Cardiac muscle cell (in vitro differentiated cells and primary cell): ENCODE measurements around the gene OSBPL5. TPM values are rescaled to one million over a fixed set of nuclear protein-coding genes. Genes with fewer than 3 reads are reported as not detected.

Experiments
- DNase-seq, 2 donors: peaks; one replicate each; pipeline versions ENCODE4 v3.0.0 to v3.0.0-alpha.2; 2010 to 2017; ENCODE audit warnings: low read depth in 1 of 2, low spot score in 1 of 2
- H3K27ac ChIP-seq: fragments of 200-600 bp; sonication (generic); 2 replicates; pipeline ENCODE4 v1.5.1; 2016
- H3K27me3 ChIP-seq: fragments of 200-600 bp; sonication (generic); 2 replicates; pipeline ENCODE4 v1.6.0; 2016; ENCODE audit warnings: control low read depth
- H3K36me3 ChIP-seq: fragments of 200-600 bp; sonication (generic); 2 replicates; pipeline ENCODE4 v1.5.1; 2016; ENCODE audit warnings: control low read depth
- H3K4me1 ChIP-seq: fragments of 200-600 bp; sonication (generic); 2 replicates; pipeline ENCODE4 v1.8.1; 2017; ENCODE audit warnings: low read depth, mild to moderate bottlenecking, mixed run types
- H3K4me3 ChIP-seq: fragments of 200-600 bp; sonication (generic); 2 replicates; pipeline ENCODE4 v1.5.1; 2016; ENCODE audit warnings: mild to moderate bottlenecking
- H3K9me3 ChIP-seq: fragments of 200-600 bp; sonication (generic); 2 replicates; pipeline ENCODE4 v1.5.1; 2017; ENCODE audit warnings: low read depth, mild to moderate bottlenecking, control low read depth
- CTCF ChIP-seq: IDR thresholded peaks from 2 replicates; pipeline ENCODE4 v1.5.1; 2012; ENCODE audit warnings: low read depth, mild to moderate bottlenecking, low read length
- polyA plus RNA-seq: library from polyadenylated mRNA; unstranded; fragments of >200 nt; fragmentation: Nextera tagmentation; extraction: Ambion mirVana; gene quantifications from 2 replicates; pipeline ENCODE4 v1.2.1, GENCODE V29; 2016
- total RNA-seq: library from RNA; depleted of rRNA; stranded (reverse); fragments of >200 nt; gene quantifications from 2 replicates; pipeline ENCODE4 v1.2.3, GENCODE V29; 2016

OSBPL5 gene
- total and polyA plus RNA-seq, 2 experiments from 2014 or later: 20.9 to 33.9 TPM

- no peak overlapping the region for H3K4me3 ChIP-seq
- TF ChIP-seq CTCF: no peak
- DNase-seq: no peak
- H3K4me1 ChIP-seq: no peaks in the 10 kb centered on the region
- H3K36me3 ChIP-seq: no peaks in the 10 kb centered on the region
- peaks cover 24% of the 10 kb centered on the region for H3K27me3 ChIP-seq
- no peak overlapping the region for H3K27ac ChIP-seq
- no peaks in the 10 kb centered on the region for H3K9me3 ChIP-seq
These were observed 31.3 kb upstream of the OSBPL5 start for GRCh38 chr11:3196161-3197043.

- DNase-seq: peak; percentile 42 to 44
These were observed 30.4 kb upstream of the OSBPL5 start for GRCh38 chr11:3195251-3196160.

GRCh38 chr11:3194016-3194816 is 29.1 kb upstream of the OSBPL5 start:
- H3K27me3 ChIP-seq: peaks cover 5% of the 10 kb centered on the region
- H3K27ac ChIP-seq: no peak overlapping the region
- no peaks in the 10 kb centered on the region for H3K9me3 ChIP-seq
- TF ChIP-seq CTCF: no peak
- no peak for DNase-seq
- no peaks in the 10 kb centered on the region for H3K4me1 ChIP-seq
- no peak overlapping the region for H3K4me3 ChIP-seq
- H3K36me3 ChIP-seq: no peaks in the 10 kb centered on the region

More at GRCh38 chr11:3195251-3196160, 30.4 kb upstream of the OSBPL5 start:
- H3K4me1 ChIP-seq: no peaks in the 10 kb centered on the region
- TF ChIP-seq CTCF: peak; percentile 64
- H3K36me3 ChIP-seq: no peaks in the 10 kb centered on the region
- H3K9me3 ChIP-seq: no peaks in the 10 kb centered on the region
- H3K27ac ChIP-seq: no peak overlapping the region
- peaks cover 15% of the 10 kb centered on the region for H3K27me3 ChIP-seq
- H3K4me3 ChIP-seq: no peak overlapping the region

GRCh38 chr11:3193373-3194015 is 28.4 kb upstream of the OSBPL5 start:
- Histone ChIP-seq H3K36me3 (no peaks in the 10 kb centered on the region), H3K4me1 (no peaks in the 10 kb centered on the region), H3K4me3 (no peak overlapping the region), H3K27me3 (peaks cover 3% of the 10 kb centered on the region), H3K9me3 (no peaks in the 10 kb centered on the region), H3K27ac (no peak overlapping the region)
- TF ChIP-seq CTCF: no peak
- DNase-seq: no peak
